HepG2 (cell line): ENCODE data around the gene CEP68. TPM values are rescaled to one million over a fixed set of nuclear protein-coding genes. Genes with fewer than 3 reads are reported as not detected.

Experiments
- ATAC-seq: fragments of 200-7000 bp; cut with Tn5 transposase; 3 replicates; pipeline ENCODE4 v1.9.1; 2020; ENCODE audit warnings: mild to moderate bottlenecking, moderate library complexity
- BruUV-seq: library from RNA; stranded (reverse); fragments of 400-500 nt; replicated peaks from 2 replicates; lab custom pipeline; 2021; lab: Mats Ljungman, UMichigan
- CTCF ChIA-PET: fragments of 300-600 bp; formaldehyde crosslinking; extraction: SDS; loops from one replicate; lab custom pipeline; 2021; ENCODE audit warnings: low total read pairs, inconsistent platforms, low intra/inter-chr PET ratio; lab: Yijun Ruan, JAX
- POLR2A ChIA-PET: fragments of 350-600 bp; sonication (Branson Sonifier 250); formaldehyde crosslinking; loops from one replicate; lab custom pipeline; 2020; ENCODE audit warnings: antibody characterized with exemption, inconsistent platforms; lab: Yijun Ruan, JAX
- DNase-seq: peaks from one replicate; pipeline ENCODE4 v3.0.0-alpha.2; 2015; ENCODE audit warnings: low spot score
- FAIRE-seq: peaks from 3 replicates; lab custom pipeline; 2011; peaks lifted over from hg19 to GRCh38; lab: Jason Lieb, UNC
- H2AFZ ChIP-seq: one replicate; pipeline ENCODE4 v1.6.1; 2011; ENCODE audit warnings: low read length, inconsistent platforms
- H3K27ac ChIP-seq: fragments of 300-600 bp; 3 replicates; pipeline ENCODE4 v1.8.0; 2011; ENCODE audit warnings: mixed run types, mild to moderate bottlenecking, mixed read lengths, low read length, inconsistent platforms; ENCODE audit not compliant: insufficient read depth; ENCODE audit errors: extremely low read length
- H3K27me3 ChIP-seq, 2 experiments: fragments of 200-600 bp in 1 of 2; 2 replicates in 1 of 2; 3 replicates in 1 of 2; pipeline versions ENCODE4 v1.6.0 to v1.8.0; 2011; ENCODE audit warnings: low read length in 2 of 2, mild to moderate bottlenecking in 2 of 2, moderate library complexity in 2 of 2, inconsistent platforms in 1 of 2; ENCODE audit not compliant: insufficient read depth in 2 of 2, control insufficient read depth in 1 of 2
- H3K36me3 ChIP-seq, 2 experiments: fragments of 200-600 bp in 1 of 2; replicated peaks in 1 of 2; 2 replicates in 1 of 2; 3 replicates in 1 of 2; pipeline versions ENCODE4 v1.5.1 to v1.8.0; 2011; ENCODE audit warnings: low read length in 2 of 2, inconsistent platforms in 1 of 2; ENCODE audit not compliant: insufficient read depth in 2 of 2, control insufficient read depth in 1 of 2
- H3K4me1 ChIP-seq: 2 replicates; pipeline ENCODE4 v1.5.1; 2012; ENCODE audit warnings: low read length, inconsistent platforms; ENCODE audit not compliant: insufficient read depth
- H3K4me2 ChIP-seq: 2 replicates; pipeline ENCODE4 v1.6.0; 2011; ENCODE audit warnings: low read depth, low read length, inconsistent platforms
- H3K4me3 ChIP-seq, 3 experiments: fragments of 200-600 bp in 1 of 3; sonication (generic), shearing (Covaris generic) in 1 of 3; replicated peaks in 1 of 3; 2 replicates each; pipeline ENCODE4 v1.5.1; 2011 to 2016; ENCODE audit warnings: low read length in 3 of 3, inconsistent platforms in 2 of 3, low read depth in 2 of 3, mild to moderate bottlenecking in 2 of 3, control low read depth in 1 of 3, mixed read lengths in 1 of 3; ENCODE audit not compliant: insufficient read depth in 1 of 3
- H3K79me2 ChIP-seq: one replicate; pipeline ENCODE4 v1.6.1; 2011; ENCODE audit warnings: low read length, inconsistent platforms; ENCODE audit not compliant: insufficient read depth
- H3K9ac ChIP-seq: 2 replicates; pipeline ENCODE4 v1.6.0; 2011; ENCODE audit warnings: mild to moderate bottlenecking, low read depth, low read length, inconsistent platforms; ENCODE audit not compliant: insufficient read depth
- H3K9me3 ChIP-seq: 2 replicates; pipeline ENCODE4 v1.5.1; 2012; ENCODE audit warnings: mild to moderate bottlenecking, low read length
- H4K20me1 ChIP-seq: 2 replicates; pipeline ENCODE4 v1.6.0; 2011; ENCODE audit warnings: inconsistent platforms, mild to moderate bottlenecking, low read length, moderate library complexity; ENCODE audit not compliant: insufficient read depth
- ASH2L ChIP-seq: fragments of 300-600, 200-600 bp; sonication (generic); IDR thresholded peaks from 2 replicates; pipeline ENCODE4 v1.7.0; 2017; ENCODE audit warnings: low read depth, mild to moderate bottlenecking, moderate library complexity, mixed read lengths, low read length; ENCODE audit not compliant: insufficient read length
- CREM ChIP-seq, 2 experiments: sonication (generic) in 1 of 2; formaldehyde crosslinking in 1 of 2; IDR thresholded peaks; 2 replicates each; pipeline versions ENCODE4 v1.4.0 to v1.6.1; 2016 to 2020; ENCODE audit warnings: antibody characterized with exemption in 1 of 2, mild to moderate bottlenecking in 1 of 2, missing genetic modification reagents in 1 of 2
- DMAP1 ChIP-seq: IDR thresholded peaks from 2 replicates; pipeline ENCODE4 v1.6.1; 2016
- HES4 ChIP-seq: sonication (generic); formaldehyde crosslinking; IDR thresholded peaks from 2 replicates; pipeline ENCODE4 v1.9.0; 2021; ENCODE audit warnings: mild to moderate bottlenecking, missing genetic modification reagents, borderline replicate concordance
- MBNL3 ChIP-seq: fragments of 250-450 bp; sonication (Bioruptor Pico); conservative IDR thresholded peaks from 2 replicates; pipeline ENCODE4 v1.8.0; 2022; ENCODE audit warnings: mild to moderate bottlenecking, inconsistent platforms
- MED13 ChIP-seq: sonication (generic); formaldehyde crosslinking; IDR thresholded peaks from 2 replicates; pipeline ENCODE4 v1.5.0; 2020; ENCODE audit warnings: missing genetic modification reagents
- MIER3 ChIP-seq: IDR thresholded peaks from 2 replicates; pipeline ENCODE4 v1.6.1; 2016; ENCODE audit warnings: missing compliant biosample characterization, borderline replicate concordance
- RFX3 ChIP-seq: IDR thresholded peaks from 2 replicates; pipeline ENCODE4 v1.6.1; 2016; ENCODE audit warnings: missing biosample characterization, missing genetic modification reagents
- ZBTB38 ChIP-seq: sonication (generic); formaldehyde crosslinking; IDR thresholded peaks from 2 replicates; pipeline ENCODE4 v1.5.1; 2020; ENCODE audit warnings: mild to moderate bottlenecking, missing genetic modification reagents
- ZNF3 ChIP-seq: IDR thresholded peaks from 2 replicates; pipeline ENCODE4 v1.7.0; 2017; ENCODE audit warnings: inconsistent platforms
- ZNF329 ChIP-seq: sonication (generic); formaldehyde crosslinking; IDR thresholded peaks from 2 replicates; pipeline ENCODE4 v1.9.0; 2021; ENCODE audit warnings: low read depth, mild to moderate bottlenecking, missing genetic modification reagents
- ZNF501 ChIP-seq: sonication (generic); formaldehyde crosslinking; IDR thresholded peaks from 2 replicates; pipeline ENCODE4 v1.5.1; 2020; ENCODE audit warnings: mild to moderate bottlenecking, moderate library complexity, missing genetic modification reagents
- WGBS: methylation state at CpG from one replicate; pipeline ENCODE4 v1.1.6; 2017; ENCODE audit warnings: low lambda C conversion rate; 5-methylcytosine and 5-hydroxymethylcytosine counted together
- in situ Hi-C: cut with HindIII; loops from 2 replicates; pipeline ENCODE4 v1.10.0; 2017; ENCODE audit warnings: low pct_unique_long_range_greater_than_20kb; ENCODE audit not compliant: extremely low pct_ligation_motif_present
- intact Hi-C: fragments of 100-400 bp; cut with micrococcal nuclease; formaldehyde crosslinking; loops from one replicate; pipeline ENCODE4 v1.10.0; 2022; ENCODE audit not compliant: unreplicated experiment
- polyA plus RNA-seq, 8 experiments: library from polyadenylated mRNA; depleted of rRNA in 3 of 8; stranded (reverse) in 7 of 8; unstranded in 1 of 8; fragments of >200 nt; fragmentation: Illumina TruSeq in 4 of 8; extraction: Trizol in 4 of 8; gene quantifications; 2 replicates each; pipeline versions ENCODE4 v1.2.1 to v1.2.3, GENCODE V29; 2011 to 2016; ENCODE audit warnings: low read depth in 4 of 8, missing spikeins in 1 of 8, mixed read lengths in 1 of 8; ENCODE audit not compliant: insufficient read depth in 1 of 8
- total RNA-seq, 5 experiments: library from RNA; depleted of rRNA; stranded (reverse); fragments of >200 nt; fragmentation: Illumina TruSeq; extraction: Trizol; gene quantifications; 2 replicates each; pipeline ENCODE4 v1.2.3, GENCODE V29; 2016; ENCODE audit warnings: low read depth in 1 of 5
- TF ChIP-seq, protein P1 (sequence below): sonication (generic); formaldehyde crosslinking; IDR thresholded peaks from 2 replicates; pipeline ENCODE4 v1.5.1; 2020; ENCODE audit warnings: missing genetic modification reagents, mild to moderate bottlenecking, borderline replicate concordance
- TF ChIP-seq, protein P2 (sequence below): sonication (generic); formaldehyde crosslinking; IDR thresholded peaks from 2 replicates; pipeline ENCODE4 v1.4.0; 2020; ENCODE audit warnings: missing genetic modification reagents; ENCODE audit errors: not compliant biosample characterization
- TF ChIP-seq, protein P3 (sequence below): sonication (generic); formaldehyde crosslinking; IDR thresholded peaks from 2 replicates; pipeline ENCODE4; 2020; ENCODE audit warnings: missing genetic modification reagents, mild to moderate bottlenecking, borderline replicate concordance
- TF ChIP-seq, protein P4 (sequence below): sonication (generic); formaldehyde crosslinking; IDR thresholded peaks from 2 replicates; pipeline ENCODE4 v1.4.0; 2020; ENCODE audit warnings: missing genetic modification reagents

CEP68 gene
- total and polyA plus RNA-seq, 2 of the 13 experiments (the other 11 are each of a cell fraction or from before 2014, with no cell fraction given), result 5.7 to 9.3 TPM

DNA sequence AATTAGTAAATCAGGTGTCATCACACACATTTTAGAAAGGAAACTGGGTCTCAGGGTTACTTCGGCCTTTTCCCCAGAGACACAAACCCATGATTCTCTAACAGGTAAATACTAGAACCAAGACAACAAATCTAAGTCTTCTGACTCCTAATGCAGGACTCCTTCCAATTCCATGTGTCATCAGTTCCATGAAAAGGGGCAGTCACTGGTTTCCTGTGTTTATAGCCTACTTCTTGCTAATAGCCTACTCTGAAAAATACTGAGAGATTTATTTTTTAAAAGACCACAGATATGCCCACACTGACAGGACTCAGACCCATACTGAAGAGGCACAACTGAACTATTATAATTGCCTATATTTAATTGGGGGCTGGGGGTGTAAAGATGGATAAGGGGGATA, 40.7 kb downstream of the CEP68 start:
- ChIA-PET CTCF (no interaction called here), POLR2A (no interaction called here)
- Histone ChIP-seq H3K36me3 (peaks cover 32 to 85% of the 10 kb centered on the region in 2 experiments), H3K27ac (no peak overlapping the region), H3K27me3 (no peaks in the 10 kb centered on the region), H2AFZ (no peak overlapping the region), H3K79me2 (peaks cover 75% of the 10 kb centered on the region), H3K4me1 (peaks cover 19% of the 10 kb centered on the region), H3K9me3 (no peaks in the 10 kb centered on the region), H3K4me3 (no peak overlapping the region), H3K9ac (no peak overlapping the region), H4K20me1 (peaks cover 34% of the 10 kb centered on the region), H3K4me2 (no peak overlapping the region)
- BruUV-seq, result no TSS peak
- in situ Hi-C loops (no loop called here), intact Hi-C loops (loop anchor here (5.0 kb wide), 1 partner anchor 35 kb away; the partner anchor contains the start of gene RAB1A)
- TF ChIP-seq ZNF329 (CRISPR knock-in tag), result no peak
- TF ChIP-seq, protein P1, sequence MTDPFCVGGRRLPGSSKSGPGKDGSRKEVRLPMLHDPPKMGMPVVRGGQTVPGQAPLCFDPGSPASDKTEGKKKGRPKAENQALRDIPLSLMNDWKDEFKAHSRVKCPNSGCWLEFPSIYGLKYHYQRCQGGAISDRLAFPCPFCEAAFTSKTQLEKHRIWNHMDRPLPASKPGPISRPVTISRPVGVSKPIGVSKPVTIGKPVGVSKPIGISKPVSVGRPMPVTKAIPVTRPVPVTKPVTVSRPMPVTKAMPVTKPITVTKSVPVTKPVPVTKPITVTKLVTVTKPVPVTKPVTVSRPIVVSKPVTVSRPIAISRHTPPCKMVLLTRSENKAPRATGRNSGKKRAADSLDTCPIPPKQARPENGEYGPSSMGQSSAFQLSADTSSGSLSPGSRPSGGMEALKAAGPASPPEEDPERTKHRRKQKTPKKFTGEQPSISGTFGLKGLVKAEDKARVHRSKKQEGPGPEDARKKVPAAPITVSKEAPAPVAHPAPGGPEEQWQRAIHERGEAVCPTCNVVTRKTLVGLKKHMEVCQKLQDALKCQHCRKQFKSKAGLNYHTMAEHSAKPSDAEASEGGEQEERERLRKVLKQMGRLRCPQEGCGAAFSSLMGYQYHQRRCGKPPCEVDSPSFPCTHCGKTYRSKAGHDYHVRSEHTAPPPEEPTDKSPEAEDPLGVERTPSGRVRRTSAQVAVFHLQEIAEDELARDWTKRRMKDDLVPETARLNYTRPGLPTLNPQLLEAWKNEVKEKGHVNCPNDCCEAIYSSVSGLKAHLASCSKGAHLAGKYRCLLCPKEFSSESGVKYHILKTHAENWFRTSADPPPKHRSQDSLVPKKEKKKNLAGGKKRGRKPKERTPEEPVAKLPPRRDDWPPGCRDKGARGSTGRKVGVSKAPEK, result no peak
- TF ChIP-seq DMAP1, result no peak
- no peak for TF ChIP-seq ASH2L
- TF ChIP-seq, protein P2, sequence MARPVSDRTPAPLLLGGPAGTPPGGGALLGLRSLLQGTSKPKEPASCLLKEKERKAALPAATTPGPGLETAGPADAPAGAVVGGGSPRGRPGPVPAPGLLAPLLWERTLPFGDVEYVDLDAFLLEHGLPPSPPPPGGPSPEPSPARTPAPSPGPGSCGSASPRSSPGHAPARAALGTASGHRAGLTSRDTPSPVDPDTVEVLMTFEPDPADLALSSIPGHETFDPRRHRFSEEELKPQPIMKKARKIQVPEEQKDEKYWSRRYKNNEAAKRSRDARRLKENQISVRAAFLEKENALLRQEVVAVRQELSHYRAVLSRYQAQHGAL (CRISPR knock-in tag), result no peak
- TF ChIP-seq ZNF3 (CRISPR knock-in tag), result no peak
- TF ChIP-seq RFX3 (CRISPR knock-in tag), result no peak
- TF ChIP-seq ZNF501 (CRISPR knock-in tag), result no peak
- TF ChIP-seq MIER3 (CRISPR knock-in tag), result no peak
- TF ChIP-seq, protein P3, sequence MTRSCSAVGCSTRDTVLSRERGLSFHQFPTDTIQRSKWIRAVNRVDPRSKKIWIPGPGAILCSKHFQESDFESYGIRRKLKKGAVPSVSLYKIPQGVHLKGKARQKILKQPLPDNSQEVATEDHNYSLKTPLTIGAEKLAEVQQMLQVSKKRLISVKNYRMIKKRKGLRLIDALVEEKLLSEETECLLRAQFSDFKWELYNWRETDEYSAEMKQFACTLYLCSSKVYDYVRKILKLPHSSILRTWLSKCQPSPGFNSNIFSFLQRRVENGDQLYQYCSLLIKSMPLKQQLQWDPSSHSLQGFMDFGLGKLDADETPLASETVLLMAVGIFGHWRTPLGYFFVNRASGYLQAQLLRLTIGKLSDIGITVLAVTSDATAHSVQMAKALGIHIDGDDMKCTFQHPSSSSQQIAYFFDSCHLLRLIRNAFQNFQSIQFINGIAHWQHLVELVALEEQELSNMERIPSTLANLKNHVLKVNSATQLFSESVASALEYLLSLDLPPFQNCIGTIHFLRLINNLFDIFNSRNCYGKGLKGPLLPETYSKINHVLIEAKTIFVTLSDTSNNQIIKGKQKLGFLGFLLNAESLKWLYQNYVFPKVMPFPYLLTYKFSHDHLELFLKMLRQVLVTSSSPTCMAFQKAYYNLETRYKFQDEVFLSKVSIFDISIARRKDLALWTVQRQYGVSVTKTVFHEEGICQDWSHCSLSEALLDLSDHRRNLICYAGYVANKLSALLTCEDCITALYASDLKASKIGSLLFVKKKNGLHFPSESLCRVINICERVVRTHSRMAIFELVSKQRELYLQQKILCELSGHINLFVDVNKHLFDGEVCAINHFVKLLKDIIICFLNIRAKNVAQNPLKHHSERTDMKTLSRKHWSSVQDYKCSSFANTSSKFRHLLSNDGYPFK (CRISPR knock-in tag), result no peak
- TF ChIP-seq MED13 (CRISPR knock-in tag), result no peak
- no peak for TF ChIP-seq HES4 (CRISPR knock-in tag)
- no peak for TF ChIP-seq CREM (IDR thresholded peaks at IDR 0.05)
- TF ChIP-seq CREM (CRISPR knock-in tag; IDR thresholded peaks at IDR 0.05), result no peak
- TF ChIP-seq, protein P4, sequence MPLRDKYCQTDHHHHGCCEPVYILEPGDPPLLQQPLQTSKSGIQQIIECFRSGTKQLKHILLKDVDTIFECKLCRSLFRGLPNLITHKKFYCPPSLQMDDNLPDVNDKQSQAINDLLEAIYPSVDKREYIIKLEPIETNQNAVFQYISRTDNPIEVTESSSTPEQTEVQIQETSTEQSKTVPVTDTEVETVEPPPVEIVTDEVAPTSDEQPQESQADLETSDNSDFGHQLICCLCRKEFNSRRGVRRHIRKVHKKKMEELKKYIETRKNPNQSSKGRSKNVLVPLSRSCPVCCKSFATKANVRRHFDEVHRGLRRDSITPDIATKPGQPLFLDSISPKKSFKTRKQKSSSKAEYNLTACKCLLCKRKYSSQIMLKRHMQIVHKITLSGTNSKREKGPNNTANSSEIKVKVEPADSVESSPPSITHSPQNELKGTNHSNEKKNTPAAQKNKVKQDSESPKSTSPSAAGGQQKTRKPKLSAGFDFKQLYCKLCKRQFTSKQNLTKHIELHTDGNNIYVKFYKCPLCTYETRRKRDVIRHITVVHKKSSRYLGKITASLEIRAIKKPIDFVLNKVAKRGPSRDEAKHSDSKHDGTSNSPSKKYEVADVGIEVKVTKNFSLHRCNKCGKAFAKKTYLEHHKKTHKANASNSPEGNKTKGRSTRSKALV (CRISPR knock-in tag), result no peak
- TF ChIP-seq ZBTB38 (CRISPR knock-in tag), result no peak
- TF ChIP-seq MBNL3 (CRISPR knock-in tag), result no peak
- no peak for FAIRE-seq
- no peak for ATAC-seq
- no peak for DNase-seq
- 100% methylated on average over 1 of the region's 1 CpG for WGBS
